ENCODE data around the gene JARID2.

Gene JARID2

DNA sequence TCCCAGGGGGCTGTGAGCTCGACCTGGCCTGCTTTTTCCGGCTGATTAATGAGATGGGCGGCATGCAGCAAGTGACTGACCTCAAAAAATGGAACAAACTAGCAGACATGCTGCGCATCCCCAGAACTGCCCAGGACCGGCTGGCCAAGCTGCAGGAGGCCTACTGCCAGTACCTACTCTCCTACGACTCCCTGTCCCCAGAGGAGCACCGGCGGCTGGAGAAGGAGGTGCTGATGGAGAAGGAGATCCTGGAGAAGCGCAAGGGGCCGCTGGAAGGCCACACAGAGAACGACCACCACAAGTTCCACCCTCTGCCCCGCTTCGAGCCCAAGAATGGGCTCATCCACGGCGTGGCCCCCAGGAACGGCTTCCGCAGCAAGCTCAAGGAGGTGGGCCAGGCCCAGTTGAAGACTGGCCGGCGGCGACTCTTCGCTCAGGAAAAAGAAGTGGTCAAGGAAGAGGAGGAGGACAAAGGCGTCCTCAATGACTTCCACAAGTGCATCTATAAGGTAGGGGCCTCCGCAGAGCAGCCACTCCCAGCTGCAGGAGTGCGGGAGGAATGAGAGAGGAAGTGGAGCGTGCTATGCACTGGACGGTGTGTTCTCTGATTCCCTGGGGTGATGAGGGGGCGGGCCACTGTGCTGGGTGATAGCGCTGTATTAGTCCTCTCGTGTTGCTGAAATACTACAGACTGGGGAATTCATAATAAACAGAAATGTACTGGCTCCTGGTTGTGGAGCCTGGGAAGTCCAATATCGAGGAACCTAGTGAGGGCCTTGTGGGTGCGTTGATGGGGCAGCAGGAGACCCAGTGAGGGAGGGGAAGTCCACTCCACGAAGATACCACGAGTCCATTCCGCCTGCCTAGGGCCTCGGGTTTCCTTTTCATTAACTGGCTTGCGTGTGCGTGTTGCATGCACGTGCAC, 255.3 kb downstream of the JARID2 start:
- DNase-seq = no peak

DNA sequence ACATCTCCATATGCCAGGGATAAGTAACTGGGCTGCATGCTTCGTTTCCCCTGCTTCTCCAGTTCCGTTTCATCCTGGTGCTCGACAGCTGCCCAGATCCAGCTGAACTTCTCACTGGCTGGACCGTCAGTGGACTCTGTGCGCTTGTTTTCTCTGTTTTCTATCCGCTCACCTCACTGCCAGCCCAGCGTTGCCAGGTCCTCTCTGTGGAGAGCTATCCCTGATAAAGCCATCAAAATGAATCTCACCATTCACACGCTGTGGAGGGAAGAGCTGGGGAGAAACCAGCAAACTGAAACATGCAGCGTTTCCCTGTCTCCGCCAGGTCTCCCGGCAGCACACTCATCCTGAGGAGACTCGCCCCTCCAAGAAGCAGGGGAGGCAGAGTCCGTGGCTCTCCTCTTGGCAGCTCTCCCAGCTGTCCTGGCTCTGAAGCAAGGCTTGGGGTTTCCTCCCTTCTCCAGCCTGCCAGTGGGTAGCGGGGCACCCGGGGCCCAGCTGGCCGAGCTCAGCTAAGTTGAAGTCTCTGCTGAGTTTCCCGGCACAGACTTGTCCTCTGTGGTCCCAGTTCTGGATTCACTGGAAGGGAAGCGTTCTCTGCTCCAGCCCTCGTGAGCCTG, 256.1 kb downstream of the JARID2 start:
- no peak for DNase-seq

DNA sequence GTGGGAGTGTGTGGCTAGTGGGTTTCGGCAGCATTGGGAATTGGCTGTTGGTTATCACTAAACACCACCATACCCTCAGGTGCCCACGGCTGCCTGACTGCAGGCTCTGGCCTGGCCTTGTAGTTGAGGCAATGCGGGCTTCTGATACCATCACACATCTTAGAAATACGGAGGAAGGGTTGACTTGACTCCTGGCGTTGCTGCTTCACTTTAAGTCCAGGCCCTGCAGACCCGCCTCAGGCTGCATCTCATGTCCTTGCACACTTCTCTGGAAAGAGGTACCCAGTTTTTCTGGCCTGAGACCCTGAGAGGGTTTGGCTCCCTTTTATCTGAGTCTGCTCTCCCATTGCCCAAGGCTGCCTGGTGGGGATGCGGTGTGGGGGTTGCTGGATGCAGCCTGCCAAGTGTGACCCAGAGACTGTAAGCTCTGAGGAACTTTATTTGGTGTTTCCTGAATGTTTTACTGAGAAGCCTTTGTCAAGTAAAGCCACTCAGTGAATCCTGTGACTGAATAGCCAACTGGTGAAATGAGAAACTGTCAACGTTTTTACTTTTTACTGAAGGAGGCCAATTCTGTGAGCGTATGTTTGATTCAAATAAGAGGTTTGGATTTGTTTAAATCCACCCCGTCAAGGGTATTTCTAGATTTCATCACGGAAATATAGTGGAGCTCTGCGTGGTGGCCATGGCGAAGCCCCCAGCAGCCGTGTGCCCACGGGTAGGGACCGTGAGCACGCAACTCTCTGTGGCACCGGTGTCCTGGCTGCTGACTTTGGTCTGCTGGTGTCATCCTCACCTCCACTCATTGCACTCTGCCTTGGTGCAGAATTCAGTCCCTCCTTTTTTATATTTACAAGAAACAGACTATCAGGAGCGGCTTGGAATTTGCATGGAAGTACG, 256.8 kb downstream of the JARID2 start:
- no peak for DNase-seq

DNA sequence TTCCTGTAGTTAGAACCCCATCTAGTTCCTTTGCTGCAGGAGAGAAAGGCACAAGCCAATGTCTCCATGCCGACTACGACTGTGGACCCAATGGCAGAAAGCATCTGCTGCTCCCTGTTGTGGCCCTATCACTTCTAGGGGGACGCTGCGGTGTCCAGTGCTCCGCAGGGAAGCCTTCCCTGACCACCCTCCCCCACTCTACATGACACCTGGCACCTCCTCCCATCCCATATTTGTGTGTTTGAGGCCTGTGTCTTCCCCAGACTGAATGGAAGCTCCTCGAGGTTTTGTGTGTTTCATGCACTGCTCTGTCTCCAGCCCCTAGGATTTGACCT, 257.4 kb downstream of the JARID2 start:
- no peak for DNase-seq

DNA sequence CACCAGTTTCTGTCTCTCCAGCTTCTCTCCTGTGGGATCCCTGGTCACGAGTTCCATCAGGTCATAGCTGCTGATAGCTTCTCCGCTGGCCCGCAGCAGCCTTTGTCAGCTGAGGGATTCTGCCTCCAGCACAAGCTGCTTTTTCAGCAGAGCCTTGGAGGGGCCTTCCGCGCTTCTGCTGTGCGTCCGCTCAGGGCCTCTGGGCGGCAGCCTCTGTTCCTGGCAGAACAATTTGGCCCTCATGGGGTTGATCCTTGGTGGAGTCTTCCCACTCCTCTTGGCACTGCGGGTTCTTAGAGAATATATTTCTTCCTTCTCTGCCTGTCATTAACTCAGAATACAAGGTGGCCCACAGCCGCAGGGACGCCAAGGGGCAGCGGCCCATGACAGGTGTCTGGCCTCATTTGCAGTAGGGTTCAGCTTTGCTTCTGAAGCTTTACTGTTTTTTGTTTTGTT, 258.2 kb downstream of the JARID2 start:
- DNase-seq = no peak

DNA sequence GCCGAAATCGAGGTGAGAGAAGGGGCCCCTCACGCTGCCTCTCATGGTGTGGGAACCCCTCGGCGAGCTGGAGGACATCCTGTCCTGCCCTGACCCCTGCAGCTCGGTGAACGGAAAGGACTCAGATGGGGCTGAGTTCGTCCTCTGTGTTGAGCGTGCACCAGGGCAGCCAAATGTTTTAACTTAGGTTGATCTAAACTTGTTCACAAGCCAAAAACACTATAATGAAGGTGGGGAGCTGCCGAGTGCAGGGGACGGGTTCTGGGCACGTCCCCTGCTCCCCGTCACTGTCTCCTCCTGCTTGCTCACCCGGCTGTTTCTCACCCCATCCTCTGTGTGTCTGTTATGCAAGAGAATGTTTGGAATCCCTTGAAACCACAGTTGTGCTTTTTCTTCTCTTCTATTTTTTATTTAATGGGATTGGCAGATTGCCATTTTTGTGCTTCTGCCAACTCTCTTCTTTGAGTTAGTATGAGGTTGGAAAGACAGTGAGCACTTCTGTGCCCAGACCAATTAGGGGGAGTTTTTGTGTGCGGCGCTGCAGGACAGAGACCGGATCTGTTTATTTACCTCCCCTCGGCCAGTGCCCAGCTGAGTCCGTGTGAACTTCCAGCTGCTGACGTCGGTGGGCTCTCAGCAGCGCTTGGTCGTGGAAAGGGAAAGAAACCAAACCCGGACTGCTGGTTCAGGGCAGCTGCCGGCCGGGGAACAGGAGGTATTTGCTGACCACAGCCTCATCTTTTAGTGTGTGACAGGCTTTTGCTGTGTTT, 258.9 kb downstream of the JARID2 start:
- DNase-seq = peak; percentile 87

DNA sequence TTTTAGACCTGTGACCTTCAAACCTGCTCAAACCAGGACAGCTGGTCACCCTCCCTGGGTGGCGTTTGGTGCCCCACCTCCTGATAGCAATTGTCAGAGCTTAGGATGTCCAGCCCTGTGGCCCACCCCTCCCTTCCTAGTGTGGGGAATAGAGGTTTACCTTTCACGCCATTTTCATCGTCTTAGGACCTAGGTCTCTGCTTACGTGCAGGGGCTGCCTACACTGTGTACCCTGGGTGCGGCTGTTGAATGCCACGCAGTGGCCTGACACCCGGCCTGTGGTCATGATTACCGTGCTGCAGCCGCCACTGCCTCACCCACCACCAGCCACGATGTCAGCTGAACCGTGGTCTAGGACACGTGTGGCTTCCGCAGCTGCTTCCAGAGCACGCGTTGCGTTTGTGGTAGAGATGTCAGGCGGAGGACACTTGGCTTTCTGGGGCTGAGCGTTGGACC, 259.6 kb downstream of the JARID2 start:
- DNase-seq = no peak

DNA sequence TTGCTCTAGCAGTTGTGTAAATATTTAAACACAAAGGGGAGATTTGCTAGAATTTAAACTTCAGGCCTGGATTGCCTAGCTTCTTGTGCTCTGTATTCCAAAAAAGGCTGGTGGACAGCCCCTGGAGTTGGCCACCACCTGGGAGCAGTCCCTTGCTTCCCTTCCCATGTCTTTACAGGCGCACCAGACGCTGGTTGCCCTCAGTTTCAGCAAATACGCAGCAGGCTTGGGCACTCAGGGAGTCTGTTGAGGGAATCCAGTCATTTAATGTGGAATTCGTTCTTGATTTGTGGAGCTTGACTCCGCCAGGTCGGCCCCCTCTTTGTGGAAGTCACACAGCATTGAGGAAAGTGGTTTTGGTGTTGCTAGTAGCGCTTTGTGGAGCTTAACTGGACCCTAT, 260.2 kb downstream of the JARID2 start:
- DNase-seq = no peak

DNA sequence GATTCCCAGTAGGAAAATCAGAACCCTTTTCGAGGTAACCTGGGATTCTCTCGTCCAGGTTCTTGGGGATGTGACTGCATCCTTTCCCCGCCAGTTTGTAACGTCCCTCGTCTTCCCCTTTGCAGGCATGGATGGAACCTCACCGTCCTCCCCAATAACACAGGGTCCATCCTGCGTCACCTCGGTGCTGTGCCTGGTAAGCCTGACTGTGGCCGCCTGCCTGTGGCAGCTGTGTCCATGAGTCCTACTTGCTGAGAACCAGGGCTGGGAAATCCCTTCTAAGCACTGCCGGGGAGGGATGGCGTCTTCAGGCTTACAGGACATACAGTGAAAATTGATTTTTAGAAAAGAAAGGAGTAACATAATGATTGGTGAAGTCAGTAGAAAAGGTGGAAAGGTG, 261.4 kb downstream of the JARID2 start:
- DNase-seq = no peak

DNA sequence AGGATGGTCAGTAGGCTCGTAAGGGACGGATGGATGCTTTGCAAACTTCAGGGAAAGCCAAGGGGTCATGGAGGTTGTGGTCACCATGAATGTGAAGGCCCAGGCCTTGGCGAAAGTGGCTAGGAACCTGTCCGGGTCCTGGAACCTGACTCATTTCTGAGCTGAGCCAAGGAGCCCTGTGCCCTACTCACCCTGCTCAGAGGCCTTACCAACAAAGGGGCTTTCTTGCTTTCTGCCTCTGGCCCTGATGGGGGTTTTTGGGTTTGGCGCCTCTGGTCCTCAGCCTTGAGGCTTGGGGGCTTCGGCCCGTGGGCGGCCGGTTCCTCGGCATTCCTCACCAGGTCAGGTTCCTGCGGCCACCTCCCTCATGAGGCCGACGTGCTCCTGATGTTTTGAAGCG, 261.9 kb downstream of the JARID2 start:
- no peak for DNase-seq

DNA sequence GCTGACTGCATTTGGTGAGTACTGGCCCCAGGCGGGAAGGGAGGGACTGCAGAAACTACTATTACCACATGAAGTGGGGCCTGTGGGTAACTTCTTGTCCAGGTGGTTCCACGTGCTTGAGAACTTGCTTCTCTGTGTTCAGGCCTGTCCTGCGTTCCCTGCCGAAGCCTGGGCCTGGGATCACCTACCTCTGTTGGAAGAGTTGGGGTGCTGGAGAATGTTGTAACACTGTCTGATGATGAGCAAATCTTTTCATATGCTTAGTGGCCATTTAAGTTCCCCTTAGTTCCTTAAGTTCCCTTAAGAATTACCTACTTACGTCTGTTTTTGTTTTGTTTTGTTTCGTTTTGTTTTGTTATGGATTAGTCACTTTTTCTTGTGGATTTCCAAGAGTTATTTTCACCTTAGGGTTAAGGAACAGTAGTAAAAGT, 262.6 kb downstream of the JARID2 start:
- no peak for DNase-seq

DNA sequence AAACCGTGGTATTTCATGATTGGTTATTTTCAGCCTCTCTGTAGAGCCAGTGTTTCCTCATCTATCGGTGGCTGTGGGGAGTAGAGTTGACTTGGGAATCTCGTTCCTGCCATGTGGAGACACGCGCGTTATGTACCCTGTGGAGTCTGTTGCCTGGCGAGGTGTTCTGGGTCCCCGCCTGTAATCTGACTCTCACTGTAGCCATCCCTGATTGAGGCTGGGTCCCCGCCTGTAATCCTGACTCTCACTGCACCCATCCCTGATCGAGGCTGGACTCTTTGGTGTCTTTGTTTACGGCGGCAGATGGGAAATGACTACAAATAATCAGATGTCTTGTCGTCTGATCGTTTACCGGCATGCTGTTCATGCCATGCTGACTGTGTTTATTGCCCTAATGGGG, 263.1 kb downstream of the JARID2 start:
- DNase-seq = no peak

DNA sequence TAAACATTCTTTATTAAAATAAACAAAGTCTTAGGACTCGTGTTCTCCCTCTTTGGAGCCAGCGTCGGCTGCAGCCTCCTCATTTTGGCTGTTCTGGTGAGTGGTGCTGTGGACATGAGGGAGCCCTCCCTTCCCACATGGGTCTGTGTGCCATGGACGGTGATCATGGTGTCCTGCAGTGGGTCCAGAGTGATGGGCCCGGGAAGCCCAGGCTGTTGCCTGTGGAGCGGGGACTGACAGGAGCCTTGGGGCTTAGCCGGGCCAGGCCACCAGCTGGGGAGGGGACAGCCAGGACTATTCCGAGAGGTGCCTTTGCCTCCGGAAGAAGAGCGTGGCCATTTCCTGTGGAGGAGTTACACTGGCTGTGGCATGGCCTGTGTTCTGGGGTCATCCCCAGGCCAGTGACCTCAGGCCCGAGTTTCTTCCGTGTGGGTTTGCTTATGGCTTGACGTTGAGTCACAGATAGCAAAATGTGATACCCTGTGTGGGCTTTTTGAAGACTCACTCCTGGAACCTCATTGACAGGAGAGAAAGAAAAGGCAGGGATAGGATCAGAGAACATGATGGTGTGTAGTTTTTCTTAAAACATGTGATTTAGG, 263.6 kb downstream of the JARID2 start:
- no peak for DNase-seq

DNA sequence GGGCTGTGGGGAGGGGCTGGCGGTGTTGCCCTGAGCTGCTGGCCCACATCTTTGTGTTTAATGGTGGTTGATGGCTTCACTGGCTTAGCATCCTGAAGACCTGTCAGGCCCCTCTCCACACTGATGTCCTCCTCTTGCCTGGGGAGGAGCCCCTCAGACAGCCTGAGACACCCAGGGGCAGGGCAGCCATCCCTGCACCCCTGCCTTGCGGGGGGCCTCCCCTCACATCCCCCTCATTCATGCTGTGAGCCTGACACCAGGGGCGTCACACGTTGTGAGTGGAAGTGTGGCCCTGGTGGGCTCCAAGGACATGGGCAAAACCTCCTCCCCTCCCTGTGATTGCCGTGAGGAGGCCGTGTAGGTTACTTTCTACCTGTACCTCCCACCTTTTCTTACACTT, 264.3 kb downstream of the JARID2 start:
- DNase-seq = no peak

DNA sequence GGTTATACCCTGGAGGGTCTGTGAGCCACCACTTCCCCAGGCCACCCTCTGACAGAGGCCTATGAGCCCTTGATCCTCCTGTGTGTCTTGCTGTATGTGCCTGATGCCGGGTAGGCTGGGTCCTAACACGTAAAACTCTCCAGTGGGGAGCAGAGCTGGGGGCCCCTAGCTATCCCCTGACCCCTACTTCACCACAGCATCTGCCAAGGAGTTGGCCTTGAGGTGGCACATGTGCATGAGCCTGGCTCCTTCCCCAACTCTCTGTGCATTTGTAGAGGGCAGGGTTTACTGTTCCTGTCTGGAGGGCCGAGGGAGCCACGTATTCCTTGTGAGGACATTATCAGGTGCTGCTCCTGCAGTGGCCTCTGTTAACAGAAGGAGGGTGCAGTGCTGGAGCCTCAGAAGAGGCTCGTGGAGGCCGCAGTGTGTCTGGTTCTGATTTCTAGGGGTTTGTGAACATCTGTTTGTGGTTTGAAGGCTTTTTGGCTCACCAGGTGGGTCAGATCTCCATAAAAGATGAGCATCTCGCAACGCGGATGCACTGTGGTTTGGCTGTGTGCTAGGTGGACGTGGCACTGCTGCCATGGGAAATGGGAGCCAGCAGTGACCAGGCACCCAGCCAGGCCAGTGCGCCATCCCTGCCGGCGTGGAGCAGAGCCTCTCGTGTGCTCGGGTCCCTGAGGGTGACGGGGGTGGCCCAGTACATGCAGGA, 264.8 kb downstream of the JARID2 start:
- no peak for DNase-seq

DNA sequence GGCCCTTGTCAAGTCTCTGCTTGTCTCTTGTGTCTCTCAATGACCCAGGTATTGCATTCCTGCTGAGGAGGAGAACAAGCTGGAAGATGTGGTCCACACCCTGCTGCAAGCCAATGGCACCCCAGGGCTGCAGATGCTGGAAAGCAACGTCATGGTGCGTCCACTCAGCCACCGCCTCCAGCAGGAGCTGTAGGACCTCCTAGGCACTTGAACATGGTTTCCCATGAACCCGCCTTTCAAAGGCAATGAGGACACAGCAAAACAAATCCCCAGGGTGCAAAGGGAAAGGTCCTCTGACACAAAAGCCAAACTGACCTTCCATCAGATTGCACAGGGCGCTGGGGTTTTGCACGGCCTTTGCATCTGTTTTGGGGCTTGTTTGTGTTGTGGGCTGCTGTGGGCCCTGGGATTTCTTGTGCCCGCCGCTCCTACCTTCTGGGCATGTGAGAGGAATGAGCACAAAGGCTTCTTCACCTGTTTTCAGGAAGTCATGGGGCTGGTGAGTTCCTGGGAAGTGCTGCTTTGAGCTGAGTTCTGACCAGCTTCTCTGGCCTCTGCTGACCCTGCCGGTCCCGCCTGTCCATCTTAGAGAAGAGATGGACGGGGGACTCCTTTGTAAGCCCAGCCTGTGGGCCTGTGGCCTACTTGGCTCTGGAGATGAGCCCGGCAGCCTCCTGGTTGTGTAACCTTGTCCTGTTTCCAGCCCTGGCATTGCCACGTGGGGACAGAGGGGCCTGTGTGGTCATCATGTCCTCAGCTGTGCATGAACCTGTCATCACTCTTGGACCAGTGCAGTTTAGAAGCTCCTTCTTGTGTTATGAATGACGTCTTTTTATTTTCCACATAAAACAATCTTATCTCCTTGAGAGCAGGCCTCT, 265.6 kb downstream of the JARID2 start:
- no peak for DNase-seq

DNA sequence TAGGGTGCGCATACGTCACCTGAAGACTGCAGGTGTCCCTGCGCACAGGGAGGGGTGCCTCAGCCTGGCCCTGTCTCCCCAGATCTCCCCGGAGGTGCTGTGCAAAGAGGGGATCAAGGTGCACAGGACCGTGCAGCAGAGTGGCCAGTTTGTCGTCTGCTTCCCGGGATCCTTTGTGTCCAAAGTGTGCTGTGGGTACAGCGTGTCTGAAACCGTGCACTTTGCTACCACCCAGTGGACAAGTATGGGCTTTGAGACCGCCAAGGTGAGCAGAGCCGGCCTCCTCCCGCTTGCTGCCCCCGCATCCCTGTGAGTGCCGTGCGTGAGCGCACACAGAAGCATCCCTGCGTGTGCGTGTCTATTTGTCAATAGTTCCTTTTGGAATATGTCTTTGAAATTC, 266.3 kb downstream of the JARID2 start:
- no peak for DNase-seq

DNA sequence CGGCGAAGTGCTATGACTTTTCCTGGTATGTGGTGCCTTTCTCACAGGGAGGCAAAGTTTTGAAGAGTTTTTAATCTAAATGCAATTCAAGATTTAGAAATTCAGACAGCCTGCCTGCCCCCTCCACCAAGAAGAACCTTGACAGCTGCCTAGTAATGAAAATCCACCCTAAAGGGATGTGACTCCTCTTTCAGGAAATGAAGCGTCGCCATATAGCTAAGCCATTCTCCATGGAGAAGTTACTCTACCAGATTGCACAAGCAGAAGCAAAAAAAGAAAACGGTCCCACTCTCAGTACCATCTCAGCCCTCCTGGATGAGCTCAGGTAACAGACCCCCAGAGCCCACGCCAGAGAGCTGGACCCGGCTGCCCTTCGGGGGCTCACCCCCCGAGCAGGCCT, 266.9 kb downstream of the JARID2 start:
- no peak for DNase-seq

DNA sequence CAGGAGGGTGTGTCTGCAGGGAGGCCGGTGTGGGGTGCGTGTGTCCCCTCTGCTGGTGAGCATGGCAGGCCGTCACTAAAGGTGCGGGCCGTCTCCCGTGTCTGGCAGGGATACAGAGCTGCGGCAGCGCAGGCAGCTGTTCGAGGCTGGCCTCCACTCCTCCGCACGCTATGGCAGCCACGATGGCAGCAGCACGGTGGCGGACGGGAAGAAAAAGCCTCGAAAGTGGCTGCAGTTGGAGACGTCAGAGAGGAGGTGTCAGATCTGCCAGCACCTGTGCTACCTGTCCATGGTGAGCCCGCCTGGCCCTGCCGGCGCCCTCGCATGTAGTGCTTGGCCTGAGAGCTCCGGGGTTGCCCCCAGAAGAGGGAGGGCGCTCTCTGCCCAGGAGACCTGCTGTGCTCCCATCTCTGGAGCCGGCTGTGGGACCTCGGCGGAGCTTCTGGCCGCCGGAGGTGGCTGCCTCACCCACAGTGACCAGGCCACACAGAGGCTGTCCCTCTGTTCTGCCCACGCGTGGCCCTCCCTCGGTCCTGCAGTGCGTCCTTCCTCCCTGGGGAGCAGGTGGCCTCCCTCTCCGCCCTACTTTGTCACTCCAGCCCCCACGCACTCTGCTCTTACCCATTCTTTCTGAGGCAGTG, 267.4 kb downstream of the JARID2 start:
- DNase-seq = no peak
